ENCODE measurements around the gene DAP3.

DNA sequence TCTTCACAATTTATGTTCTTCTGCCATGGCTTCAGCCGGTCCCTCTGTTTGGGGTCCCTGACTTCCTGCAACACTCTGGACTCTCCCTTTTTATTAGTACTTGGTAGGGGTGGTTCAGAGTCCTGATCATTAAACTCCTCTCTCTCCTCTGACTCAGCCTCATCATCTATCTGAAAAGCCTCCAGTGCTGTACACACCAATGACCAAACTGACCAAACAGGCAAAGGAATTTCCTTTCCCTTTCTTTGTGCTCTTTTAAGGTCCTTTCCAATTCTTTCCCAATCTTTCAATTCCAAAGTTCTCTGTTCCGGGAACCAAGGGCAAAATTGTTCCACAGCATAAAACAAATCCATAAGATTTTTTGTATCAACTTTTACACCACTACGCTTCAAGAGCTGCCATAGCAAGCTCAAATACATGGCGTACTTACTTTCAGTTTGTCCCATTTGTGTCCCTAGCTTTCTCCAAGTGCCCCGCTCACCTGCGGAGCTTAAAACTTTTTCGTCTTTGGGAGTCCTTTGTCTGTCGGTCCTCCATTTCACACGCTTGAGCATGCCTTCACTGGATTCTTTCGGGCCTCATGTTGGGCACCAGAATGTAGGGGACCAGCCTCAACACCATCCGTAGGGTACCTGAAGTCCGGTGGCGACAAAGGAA is 9.6 kb downstream of the DAP3 start:
- TF ChIP-seq, protein P1, sequence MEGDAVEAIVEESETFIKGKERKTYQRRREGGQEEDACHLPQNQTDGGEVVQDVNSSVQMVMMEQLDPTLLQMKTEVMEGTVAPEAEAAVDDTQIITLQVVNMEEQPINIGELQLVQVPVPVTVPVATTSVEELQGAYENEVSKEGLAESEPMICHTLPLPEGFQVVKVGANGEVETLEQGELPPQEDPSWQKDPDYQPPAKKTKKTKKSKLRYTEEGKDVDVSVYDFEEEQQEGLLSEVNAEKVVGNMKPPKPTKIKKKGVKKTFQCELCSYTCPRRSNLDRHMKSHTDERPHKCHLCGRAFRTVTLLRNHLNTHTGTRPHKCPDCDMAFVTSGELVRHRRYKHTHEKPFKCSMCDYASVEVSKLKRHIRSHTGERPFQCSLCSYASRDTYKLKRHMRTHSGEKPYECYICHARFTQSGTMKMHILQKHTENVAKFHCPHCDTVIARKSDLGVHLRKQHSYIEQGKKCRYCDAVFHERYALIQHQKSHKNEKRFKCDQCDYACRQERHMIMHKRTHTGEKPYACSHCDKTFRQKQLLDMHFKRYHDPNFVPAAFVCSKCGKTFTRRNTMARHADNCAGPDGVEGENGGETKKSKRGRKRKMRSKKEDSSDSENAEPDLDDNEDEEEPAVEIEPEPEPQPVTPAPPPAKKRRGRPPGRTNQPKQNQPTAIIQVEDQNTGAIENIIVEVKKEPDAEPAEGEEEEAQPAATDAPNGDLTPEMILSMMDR (IDR thresholded peaks at IDR 0.05; ENCODE audit: control extremely low read depth in 1 of 3, insufficient read depth in 1 of 3, low read depth in 1 of 3, low read length in 3 of 3), result no peak
- TF ChIP-seq POLR2A (IDR thresholded peaks at IDR 0.05; ENCODE audit: control extremely low read depth in 1 of 2, low read depth in 2 of 2, low read length in 2 of 2), result no peak
- no peak for TF ChIP-seq RBBP5 (IDR thresholded peaks at IDR 0.05; ENCODE audit: borderline replicate concordance, low read depth, low read length)
- TF ChIP-seq RFX5 (IDR thresholded peaks at IDR 0.05; ENCODE audit: borderline replicate concordance, low read depth, low read length), result no peak
- no peak for TF ChIP-seq EZH2 (IDR thresholded peaks at IDR 0.05; ENCODE audit: low read depth, low read length, severe bottlenecking)
- TF ChIP-seq, protein P2, sequence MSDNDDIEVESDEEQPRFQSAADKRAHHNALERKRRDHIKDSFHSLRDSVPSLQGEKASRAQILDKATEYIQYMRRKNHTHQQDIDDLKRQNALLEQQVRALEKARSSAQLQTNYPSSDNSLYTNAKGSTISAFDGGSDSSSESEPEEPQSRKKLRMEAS (IDR thresholded peaks at IDR 0.05), result no peak
- TF ChIP-seq POLR2AphosphoS5 (IDR thresholded peaks at IDR 0.05; ENCODE audit: low read depth, low read length), result no peak
- TF ChIP-seq HDAC2 (IDR thresholded peaks at IDR 0.05; ENCODE audit: borderline replicate concordance in 1 of 2, low read depth in 2 of 2, low read length in 2 of 2), result no peak
